COLO829 (cell line): ENCODE data around the gene RANBP10.
"Not testable (repeated sequence)": the region's sequence is repeated elsewhere in the genome, so short reads cannot be mapped to it uniquely, and the experiment has no call there.

Experiments used
- DNase-seq: peaks from one replicate; pipeline ENCODE4 v3.0.0; 2012; ENCODE audit warnings: low spot score

The RANBP10 gene

DNA sequence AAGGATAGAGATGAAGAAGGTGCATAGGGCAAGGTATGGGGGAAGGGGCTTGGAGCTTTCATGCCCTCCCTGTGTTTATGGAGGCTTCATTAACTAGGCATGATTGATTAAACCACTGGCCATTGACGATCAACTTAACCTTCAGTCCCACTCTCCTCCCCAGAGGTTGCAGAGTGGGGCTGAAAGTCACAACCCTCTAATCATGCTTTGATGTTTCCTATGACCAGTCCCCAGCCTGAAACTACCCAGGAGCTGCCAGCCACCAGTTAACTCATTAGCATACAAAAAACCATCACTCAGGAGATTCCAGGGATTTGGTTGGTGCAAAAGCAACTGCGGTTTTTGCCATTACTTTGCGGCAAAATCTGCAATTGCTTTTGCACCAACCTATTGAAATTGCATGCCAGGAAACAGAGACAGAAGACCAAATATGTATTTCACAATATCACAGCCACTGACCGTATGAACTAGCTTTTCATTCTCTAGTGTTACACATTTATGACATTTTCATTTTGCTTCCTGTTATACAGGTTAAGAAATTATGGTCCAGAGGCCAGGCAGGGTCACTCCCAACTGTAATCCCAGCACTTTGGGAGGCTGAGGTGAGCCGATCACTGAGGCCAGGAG is 92.6 kb downstream of the RANBP10 start:
- no peak for DNase-seq

GRCh38 chr16:67710607-67711006 is 95.8 kb downstream of the RANBP10 start:
- no peak for DNase-seq

DNA sequence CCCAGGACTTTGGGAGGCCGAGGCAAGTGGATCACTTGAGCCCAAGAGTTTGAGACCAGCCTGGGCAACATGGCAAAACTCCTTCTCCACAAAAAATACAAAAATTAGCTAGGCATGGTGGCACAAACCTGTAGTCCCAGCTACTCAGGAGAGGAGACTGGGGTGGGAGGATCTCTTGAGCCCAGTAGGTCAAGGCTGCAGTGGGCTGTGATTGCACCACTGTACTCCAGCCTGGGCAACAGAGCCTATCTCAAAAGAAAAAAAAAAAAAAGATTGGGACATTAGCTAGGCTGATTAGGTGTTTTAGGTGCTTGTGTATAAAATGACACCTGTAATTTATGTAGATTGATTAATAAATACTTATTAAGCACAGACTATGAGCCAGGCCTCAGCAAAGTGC is 97.3 kb downstream of the RANBP10 start:
- DNase-seq = no peak

GRCh38 chr16:67708368-67708771 is 98.0 kb downstream of the RANBP10 start:
- no peak for DNase-seq

DNA sequence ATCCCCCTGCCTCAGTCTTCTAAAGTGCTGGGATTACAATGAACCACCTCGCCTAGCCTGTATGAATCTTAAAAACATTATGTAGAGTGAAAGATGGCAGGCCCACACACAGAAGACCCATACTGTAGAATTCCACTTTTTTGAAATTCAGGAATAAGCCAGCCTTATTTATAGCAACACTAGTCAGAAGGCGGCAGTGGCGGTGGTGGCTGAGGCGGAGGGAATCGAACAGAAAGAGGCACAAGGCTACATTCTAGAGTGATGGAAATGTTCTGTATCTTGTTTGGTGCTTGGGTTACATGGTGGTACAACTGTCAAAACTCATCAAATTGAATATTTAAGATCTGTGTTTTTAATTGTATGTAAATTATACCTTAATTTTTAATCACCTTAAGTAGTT is 98.6 kb downstream of the RANBP10 start:
- no peak for DNase-seq

GRCh38 chr16:67707210-67707609 is 99.2 kb downstream of the RANBP10 start:
- no peak for DNase-seq

DNA sequence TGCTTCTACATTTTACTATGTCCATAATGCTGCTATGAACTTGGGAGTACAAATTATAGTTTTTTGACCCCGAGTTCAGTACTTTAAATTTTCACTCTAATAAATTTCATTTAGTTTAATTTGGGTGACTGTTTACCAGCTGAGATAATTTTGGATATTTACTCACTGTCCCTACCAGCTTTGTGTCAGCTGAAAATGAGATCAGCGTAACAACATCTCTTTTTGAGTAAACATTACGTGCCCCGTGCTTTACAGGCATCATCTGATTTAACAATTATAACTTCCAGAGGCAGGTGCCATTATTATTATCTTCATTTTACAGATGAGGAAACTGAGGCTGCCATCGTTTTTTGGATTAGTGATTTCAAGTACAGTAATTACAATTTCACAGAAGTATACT is 102.2 kb downstream of the RANBP10 start:
- DNase-seq = no peak

DNA sequence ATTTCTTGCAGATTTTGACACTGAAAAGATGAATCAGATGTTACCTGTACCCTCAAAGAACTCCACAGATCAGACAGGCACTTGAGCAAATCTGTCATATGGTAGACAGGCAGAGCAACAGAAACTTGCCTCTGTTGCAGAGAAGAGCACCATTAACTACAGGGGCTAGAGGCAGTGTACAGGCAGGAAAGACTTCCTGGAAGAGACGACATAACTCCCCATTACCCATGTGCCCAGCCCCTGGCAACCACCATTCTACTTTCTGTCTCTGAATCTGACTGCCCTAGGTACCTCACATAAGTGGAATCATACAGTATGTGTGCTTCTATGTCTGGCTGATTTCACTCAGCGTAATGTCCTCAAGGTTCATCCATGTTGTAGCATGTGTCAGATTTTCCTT is 102.7 kb downstream of the RANBP10 start:
- no peak for DNase-seq

GRCh38 chr16:67702130-67702529 is 104.2 kb downstream of the RANBP10 start:
- DNase-seq = no peak

- no peak for DNase-seq
Measured at GRCh38 chr16:67701420-67701819, 104.9 kb downstream of the RANBP10 start.

- DNase-seq = no peak
Measured at GRCh38 chr16:67699265-67699664, 107.1 kb downstream of the RANBP10 start.

- DNase-seq = no peak
Measured at GRCh38 chr16:67697422-67698185, 108.8 kb downstream of the RANBP10 start.

- DNase-seq = no peak
Measured at GRCh38 chr16:67694611-67695010, 111.7 kb downstream of the RANBP10 start.

GRCh38 chr16:67693517-67694285 is 112.7 kb downstream of the RANBP10 start:
- DNase-seq = not testable (repeated sequence)

GRCh38 chr16:67685388-67686112 is 120.8 kb downstream of the RANBP10 start:
- DNase-seq = no peak

- no peak for DNase-seq
Measured at GRCh38 chr16:67683767-67684166, 122.6 kb downstream of the RANBP10 start.

GRCh38 chr16:67679935-67680897 is 126.1 kb downstream of the RANBP10 start:
- DNase-seq = no peak

DNA sequence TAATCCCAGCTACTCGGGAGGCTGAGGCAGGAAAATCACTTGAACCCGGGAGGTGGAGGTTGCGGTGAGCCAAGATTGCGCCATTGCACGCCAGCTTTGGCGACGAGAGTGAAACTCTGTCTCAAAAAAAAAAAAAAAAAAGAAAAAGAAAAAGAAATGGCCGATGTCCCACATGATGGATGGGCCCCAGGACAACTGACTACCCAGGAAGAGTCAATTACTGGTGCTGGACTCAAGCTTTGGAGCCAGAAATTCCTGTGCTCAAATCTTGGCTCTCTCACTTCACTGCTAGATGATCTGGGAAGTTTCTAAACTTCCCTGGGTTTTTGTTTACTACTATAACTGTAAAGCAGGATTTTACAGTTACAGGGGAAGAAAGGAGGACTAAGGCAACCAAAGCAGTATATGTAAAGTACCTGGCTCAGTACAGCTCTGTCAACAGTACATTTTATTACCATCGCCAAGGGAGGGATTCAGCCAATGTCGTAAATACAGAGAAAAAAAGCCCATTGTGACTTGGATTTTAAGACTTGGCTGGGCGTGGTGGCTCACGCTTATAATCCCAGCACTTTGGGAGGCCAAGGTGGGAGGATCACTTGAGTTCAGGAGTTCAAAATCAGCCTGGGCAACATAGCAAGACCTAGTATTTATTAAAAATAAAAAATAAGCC is 127.9 kb downstream of the RANBP10 start:
- no peak for DNase-seq

DNA sequence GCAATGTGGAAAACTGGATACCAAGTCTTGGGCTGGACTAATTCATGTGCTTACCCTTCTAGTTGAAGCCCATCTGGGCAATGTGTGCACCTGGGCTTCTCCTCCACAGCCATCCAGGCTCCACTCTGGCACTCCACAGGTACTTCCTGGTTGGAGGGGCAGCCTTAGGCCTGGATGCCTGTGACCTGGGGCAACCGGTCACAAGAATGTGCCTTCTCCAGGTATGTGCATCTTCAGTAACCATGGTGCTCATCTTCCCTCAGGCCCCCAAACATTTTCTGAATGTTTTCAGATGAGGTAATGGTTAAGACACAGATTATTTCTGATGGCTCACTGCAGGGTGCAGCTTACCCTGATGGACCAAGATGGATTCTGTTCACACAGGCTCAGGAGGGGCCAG is 128.6 kb downstream of the RANBP10 start:
- no peak for DNase-seq

DNA sequence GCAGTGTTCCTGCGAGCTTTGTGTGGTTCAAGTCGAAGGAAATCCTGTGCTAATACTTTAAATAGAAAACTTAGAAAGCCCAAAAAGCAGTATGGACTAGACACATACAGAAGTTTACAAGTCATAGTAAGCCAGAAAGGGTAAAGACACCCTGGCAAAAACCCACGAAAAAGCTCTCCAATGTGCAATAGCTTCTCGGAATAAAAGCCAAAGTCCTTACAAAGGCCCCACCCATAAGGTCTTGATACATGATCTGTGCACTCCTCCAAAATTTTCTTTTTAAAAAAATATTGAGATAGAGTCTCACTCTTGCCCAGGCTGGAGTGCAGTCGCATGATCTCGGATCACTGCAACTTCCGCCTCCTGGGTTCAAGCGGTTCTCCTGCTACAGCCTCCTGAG is 129.4 kb downstream of the RANBP10 start:
- no peak for DNase-seq

DNA sequence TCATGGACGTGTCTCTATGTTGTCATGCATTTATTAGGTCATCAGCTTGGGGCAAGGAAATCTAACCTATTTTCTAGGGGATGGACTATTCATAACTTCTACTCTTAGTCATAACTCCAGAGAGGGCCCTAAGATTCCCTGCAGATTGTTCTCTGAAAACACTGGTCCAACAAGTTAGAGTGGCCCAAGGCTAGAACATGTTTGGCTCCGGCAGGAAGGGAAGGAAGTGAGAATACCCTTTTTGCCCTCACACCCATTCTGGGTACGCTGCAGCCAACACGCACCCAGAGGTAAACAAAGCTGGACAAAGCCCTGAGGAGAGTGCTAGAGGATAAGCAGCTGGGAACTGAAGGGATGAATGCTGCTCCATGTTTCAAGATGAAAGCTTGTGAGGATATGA is 129.8 kb downstream of the RANBP10 start:
- no peak for DNase-seq
